ENCODE results near the gene CLEC3B.

DNA sequence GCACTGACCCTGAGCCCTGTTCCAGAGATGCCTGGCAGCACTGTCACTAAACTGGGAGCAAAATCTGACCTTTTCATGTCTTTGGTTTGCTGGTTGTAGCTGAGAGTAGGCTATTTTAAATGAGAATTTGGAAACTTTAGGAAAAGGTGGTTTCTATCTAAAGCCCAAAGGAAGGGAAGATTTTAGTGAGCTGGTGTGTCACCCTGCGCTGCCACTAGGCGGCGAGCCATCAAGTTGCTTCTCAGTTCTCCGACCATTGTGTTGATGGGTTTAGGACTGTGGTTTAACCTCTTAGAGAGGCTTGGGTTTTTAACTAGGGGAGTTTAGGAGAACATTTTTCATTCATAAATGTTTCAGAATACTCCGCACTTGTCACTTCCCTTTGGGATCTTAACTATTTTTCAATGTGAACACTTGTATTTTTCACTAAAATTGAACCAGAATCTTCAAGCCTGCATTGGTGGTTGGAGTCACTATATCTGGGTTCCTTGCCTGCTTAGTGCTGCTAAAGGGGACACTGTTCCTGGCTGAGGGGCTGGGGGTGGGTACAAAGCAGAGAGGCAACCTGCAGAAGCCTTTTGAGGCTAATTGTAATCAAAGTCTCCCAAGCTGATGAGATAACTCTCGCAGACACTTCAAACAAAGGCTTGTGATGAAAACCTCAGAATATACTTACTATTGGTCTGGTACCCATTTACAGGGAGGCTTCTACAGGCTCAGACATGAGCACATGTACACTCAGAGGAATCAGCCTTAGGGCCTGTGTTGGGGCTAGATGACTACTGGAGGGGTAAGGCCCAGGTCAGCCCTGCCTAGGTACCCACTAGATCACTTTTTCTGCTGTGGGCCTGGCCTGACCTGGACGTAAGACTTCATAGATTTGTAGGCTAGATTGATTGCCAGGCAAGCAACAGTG is 33.3 kb upstream of the CLEC3B start:
- TF ChIP-seq CTCF (IDR thresholded peaks at IDR 0.05) (peak in 2 of 3 donors; percentile 12 to 37), POLR2A (IDR thresholded peaks at IDR 0.05) (no peak)

All from breast epithelium (tissue), 3 donors.